Stimulated activated CD8-positive, alpha-beta memory T cell treated with anti-CD3 and anti-CD28 coated beads, Interleukin-4, amount 100 ng/mL, for 4 hours (primary cell): Measurements from ENCODE around the gene OR4C15.

Experiments
- DNase-seq, 2 donors: peaks; one replicate each; pipeline ENCODE4 v3.0.0-alpha.2; 2020; ENCODE audit warnings: low read depth in 2 of 2, low spot score in 1 of 2

The OR4C15 gene

DNA sequence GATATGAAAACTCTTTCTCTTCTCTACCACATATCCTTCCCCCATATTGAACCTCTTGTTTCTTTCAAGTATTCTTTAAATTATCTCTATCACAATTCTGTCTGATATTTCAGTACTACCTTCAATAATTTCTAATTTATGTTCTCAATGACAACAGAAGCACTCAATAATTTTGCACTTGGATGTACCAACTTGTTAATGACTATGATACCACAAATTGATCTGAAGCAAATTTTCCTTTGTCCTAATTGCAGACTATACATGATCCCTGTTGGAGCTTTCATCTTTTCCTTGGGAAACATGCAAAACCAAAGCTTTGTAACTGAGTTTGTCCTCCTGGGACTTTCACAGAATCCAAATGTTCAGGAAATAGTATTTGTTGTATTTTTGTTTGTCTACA, at the start of gene OR4C15:
Gene OR4C15 (plus strand): TSS at position 301 of the 400 bp plus-strand sequence. CDS start 0 bp downstream, at position 301.
- no peak for DNase-seq

DNA sequence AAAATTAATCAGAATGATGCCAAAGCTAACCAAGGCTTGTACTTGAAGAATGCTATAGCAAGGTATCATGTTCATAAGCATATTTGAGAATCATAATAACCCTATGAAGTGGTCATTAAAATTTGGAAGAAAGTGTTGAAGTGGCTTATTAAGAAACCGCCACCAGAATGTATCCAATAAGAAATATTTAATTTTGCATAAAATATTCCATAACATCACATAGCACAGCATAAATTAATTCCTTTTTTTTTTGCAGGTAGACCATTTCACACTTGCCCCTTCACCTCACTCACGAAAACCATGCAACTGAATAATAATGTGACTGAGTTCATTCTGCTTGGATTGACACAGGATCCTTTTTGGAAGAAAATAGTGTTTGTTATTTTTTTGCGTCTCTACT, 17.6 kb downstream of the OR4C15 start, which contains the start of gene OR4C16:
Gene OR4C16 (plus strand): TSS at position 301 of the 400 bp plus-strand sequence. CDS start 0 bp downstream, at position 301.
- no peak for DNase-seq

DNA sequence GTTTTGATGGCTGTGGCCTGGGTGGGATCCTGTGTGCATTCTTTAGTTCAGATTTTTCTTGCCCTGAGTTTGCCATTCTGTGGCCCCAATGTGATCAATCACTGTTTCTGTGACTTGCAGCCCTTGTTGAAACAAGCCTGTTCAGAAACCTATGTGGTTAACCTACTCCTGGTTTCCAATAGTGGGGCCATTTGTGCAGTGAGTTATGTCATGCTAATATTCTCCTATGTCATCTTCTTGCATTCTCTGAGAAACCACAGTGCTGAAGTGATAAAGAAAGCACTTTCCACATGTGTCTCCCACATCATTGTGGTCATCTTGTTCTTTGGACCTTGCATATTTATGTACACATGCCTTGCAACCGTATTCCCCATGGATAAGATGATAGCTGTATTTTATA, 18.3 kb downstream of the OR4C15 start:
- no peak for DNase-seq
